ENCODE measurements around the gene ANGPTL4. TPM values are rescaled to one million over a fixed set of nuclear protein-coding genes. Genes with fewer than 3 reads are reported as not detected.

ANGPTL4 gene, protein sequence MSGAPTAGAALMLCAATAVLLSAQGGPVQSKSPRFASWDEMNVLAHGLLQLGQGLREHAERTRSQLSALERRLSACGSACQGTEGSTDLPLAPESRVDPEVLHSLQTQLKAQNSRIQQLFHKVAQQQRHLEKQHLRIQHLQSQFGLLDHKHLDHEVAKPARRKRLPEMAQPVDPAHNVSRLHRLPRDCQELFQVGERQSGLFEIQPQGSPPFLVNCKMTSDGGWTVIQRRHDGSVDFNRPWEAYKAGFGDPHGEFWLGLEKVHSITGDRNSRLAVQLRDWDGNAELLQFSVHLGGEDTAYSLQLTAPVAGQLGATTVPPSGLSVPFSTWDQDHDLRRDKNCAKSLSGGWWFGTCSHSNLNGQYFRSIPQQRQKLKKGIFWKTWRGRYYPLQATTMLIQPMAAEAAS
- 290 and 481 TPM in 2 replicates for total RNA-seq

DNA sequence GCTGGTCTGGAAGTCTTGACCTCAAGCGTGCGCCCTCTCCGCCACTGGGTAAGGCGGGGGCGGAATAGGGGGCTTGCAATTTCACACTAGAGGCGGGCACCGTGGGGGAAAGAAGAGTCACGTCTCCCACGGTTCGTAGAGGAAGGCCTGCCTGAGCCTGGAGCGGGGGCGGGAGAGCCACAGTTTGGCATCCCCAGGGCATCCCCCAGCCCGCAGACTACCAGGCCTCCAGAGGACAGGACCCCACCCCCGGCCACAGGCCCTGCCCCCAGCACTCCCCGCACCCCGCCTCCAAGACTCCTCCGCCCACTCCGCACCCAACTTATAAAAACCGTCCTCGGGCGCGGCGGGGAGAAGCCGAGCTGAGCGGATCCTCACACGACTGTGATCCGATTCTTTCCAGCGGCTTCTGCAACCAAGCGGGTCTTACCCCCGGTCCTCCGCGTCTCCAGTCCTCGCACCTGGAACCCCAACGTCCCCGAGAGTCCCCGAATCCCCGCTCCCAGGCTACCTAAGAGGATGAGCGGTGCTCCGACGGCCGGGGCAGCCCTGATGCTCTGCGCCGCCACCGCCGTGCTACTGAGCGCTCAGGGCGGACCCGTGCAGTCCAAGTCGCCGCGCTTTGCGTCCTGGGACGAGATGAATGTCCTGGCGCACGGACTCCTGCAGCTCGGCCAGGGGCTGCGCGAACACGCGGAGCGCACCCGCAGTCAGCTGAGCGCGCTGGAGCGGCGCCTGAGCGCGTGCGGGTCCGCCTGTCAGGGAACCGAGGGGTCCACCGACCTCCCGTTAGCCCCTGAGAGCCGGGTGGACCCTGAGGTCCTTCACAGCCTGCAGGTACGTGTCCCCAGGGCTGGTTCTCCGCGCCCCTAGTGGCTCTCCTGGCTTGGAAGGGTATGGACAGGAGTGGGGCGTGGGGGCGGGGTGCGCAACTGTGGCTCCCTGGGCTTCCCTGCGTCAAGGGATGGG is at the start of gene ANGPTL4:
Gene ANGPTL4, plus strand, starts transcription at position 353 of the 969 bp plus-strand sequence. Its CDS starts 167 bp downstream, at position 520.

DNA sequence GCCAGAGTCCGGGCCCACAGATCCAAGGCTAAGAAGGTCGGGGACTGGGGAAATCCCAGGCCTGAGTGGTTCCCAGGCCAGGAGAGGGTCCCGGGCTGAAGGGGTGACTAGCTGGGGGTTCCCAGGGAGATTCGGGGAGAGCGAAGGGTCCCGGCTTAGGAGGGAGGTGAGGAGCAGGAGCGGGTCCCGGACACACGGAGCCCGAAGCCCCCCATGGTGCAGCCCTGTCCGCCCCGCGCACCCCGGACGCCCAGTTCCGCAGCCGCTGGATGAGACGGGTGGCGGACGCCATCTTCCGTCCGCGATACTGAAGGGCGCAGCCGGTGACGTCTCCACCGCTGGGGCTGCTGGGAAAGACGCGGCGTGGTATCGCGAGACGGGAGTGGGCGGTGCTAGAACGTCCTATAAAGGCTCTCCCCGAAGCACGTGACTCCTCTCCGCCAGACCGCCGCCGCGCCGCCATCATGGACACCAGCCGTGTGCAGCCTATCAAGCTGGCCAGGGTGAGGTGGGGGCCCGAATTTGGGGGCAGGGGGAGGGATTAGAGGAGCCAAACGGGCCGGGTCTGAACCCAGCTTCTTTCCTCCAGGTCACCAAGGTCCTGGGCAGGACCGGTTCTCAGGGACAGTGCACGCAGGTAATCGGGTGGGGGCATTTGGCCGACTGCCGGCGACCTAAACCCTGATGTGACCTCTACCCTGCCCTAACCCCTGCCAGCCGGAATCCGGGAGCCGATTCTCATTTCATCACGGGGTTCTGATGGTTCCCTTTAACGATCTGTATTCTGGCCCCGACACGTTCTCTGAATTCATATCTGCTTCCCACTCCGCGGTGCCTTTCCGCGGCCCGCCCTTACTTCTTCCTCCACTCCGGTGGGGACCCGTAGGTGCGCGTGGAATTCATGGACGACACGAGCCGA is 42.6 kb upstream of the ANGPTL4 start, which contains the start of the genes NDUFA7 and RPS28:
Gene NDUFA7, minus strand, starts transcription at position 309 of the 919 bp plus-strand sequence. Its CDS starts 17 bp downstream, at position 292.
Gene RPS28, plus strand, starts transcription at position 430 of the 919 bp plus-strand sequence. Its CDS starts 35 bp downstream, at position 465.

DNA sequence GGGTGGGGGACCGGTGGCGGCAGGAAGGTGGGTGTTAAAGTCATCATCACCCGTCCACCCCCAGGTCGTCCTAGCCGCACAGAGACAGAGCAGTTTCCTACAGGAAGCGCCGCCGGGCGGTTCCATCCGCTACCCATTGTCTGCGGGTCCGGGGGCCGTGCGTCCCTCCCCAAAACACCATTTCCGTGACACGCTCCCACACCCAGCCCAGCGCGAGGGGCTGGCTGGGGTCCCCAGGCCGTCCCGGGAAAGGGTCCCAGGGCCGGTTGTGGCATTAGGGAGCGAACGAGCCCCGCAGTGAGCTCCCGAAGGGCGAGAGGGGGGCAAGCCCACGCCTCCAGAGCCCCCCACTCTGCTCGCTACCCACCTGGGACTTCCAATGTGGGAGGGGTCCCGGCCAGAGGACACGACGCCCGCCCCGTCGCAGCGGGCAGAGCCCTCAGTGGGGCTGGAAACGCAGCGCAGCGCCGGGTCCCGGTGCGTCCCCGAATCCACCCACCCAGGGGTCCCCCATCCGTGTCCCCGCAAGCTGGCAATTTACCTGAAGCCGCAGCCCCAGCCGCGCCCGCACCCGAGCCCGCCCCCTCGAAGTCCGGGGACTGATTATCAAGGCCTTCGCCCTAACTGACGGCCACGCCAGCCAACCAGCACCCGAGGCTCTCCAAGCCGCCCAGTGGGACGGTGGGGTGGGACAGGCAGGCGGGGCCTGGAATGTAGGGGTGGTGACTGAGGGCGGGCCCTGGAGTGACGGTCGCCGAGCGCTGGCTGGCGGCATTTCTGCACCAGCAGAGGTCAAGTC is 21.1 kb upstream of the ANGPTL4 start, which contains the start of gene KANK3:
Gene KANK3, minus strand, starts transcription at position 579 of the 799 bp plus-strand sequence. CDS start 5,434 bp downstream, outside the sequence.

DNA sequence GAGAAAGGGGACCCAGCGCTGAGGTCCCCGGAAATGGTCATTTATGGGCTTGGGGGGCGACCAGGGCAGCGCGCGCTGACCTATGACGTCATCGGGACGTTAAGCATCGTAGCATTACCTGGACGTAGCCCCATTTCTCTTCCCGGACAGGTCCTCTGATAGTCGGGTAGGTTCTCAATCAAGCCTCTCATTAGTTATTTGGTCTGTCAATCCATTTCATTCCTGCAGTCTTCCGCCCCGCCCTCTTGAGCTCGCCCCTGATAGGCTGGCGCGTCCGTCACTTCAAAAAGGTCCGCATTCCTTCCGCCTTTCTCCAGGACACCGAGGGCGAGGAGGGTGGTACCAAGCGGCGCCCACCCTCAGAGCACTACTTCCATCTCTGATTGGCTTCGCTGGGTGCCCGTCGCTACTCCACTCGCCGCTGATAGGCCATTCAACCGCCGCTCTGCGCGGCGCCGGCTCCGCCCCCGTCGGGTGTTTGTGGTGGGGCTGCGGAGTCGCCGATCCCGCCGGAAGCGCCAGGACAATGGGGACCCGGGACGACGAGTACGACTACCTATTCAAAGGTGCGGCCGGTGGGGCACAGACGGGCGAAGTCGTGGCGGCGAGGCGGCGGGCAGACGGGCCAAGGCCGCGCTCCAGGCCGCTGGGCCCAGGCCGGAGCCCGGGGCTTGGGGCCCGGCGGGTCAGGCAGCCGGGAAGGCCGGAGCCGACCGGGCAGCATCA is 26.1 kb downstream of the ANGPTL4 start, which contains the start of gene RAB11B:
Gene RAB11B, plus strand, starts transcription at position 470 of the 726 bp plus-strand sequence. Its CDS starts 57 bp downstream, at position 527.

DNA sequence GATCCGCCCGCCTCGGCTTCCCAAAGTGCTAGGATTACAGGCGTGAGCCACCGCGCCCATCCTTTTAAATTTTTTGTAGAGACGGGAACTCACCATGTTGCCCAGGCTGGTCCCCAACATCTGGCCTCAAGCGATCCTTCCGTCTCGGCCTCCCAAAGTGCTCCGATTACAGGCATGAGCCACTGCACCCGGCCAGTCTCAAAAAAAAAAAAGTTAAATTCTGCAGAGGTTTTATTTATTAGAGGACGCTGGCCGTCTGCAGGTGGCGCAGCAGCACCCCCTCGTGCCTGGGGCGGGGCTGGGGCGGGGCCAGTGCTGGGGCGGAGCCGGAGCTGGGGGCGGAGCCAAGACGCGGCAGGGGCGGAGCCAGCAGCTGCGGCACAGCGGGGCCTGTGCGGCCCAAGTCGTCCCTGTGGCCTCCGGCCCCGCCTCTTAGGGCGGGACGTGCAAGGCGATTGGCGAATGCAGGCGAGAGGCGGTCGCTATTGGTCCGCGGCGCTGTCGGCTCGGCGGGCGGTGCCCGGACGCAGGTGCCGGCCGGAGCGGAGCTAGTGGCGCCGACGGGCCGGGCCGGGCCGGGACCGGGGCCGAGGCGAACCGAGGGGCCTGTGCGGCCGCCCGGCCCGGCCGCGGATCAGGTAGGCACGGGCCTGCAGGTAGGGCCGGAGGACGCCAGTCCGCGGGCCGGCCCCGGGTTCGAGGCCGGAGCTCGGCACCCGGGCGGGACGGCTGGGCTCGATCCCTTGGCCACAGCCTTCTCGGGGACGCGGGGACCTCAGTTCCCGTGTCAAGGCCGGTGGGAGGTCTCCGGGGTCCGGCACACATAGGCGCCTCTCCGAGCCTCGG is 49.1 kb downstream of the ANGPTL4 start, which contains the start of gene MARCHF2:
Gene MARCHF2, plus strand, starts transcription at position 523 of the 846 bp plus-strand sequence. CDS start 8,536 bp downstream, outside the sequence.

Other genes starting within 250 kb of the ANGPTL4 start
- gene FBN3, start 214.6 kb upstream of the ANGPTL4 start, total RNA-seq, result not detected in 2 replicates
- gene CERS4, start 154.8 kb upstream of the ANGPTL4 start, total RNA-seq, result 10.3 and 14.3 TPM in 2 replicates
- gene CD320, start 55.8 kb upstream of the ANGPTL4 start, total RNA-seq, result 66.4 and 99.0 TPM in 2 replicates
- 47.5 and 63.2 TPM in 2 replicates for gene NDUFA7, start 42.8 kb upstream of the ANGPTL4 start, total RNA-seq
- 414 and 638 TPM in 2 replicates for gene RPS28, start 42.7 kb upstream of the ANGPTL4 start, total RNA-seq
- 0.81 and 1.1 TPM in 2 replicates for gene KANK3, start 20.9 kb upstream of the ANGPTL4 start, total RNA-seq
- gene RAB11B, start 26.2 kb downstream of the ANGPTL4 start, total RNA-seq, result 22.6 and 44.9 TPM in 2 replicates
- 84.1 and 101 TPM in 2 replicates for gene MARCHF2, start 49.1 kb downstream of the ANGPTL4 start, total RNA-seq
- gene HNRNPM, start 80.8 kb downstream of the ANGPTL4 start, total RNA-seq, result 52.5 and 65.5 TPM in 2 replicates
- not detected in 2 replicates for gene PRAM1, start 138.5 kb downstream of the ANGPTL4 start, total RNA-seq
- gene ZNF414, start 150.0 kb downstream of the ANGPTL4 start, total RNA-seq, result 2.9 and 12.6 TPM in 2 replicates
- 0.18 and 0.49 TPM in 2 replicates for gene MYO1F, start 213.3 kb downstream of the ANGPTL4 start, total RNA-seq
- gene ADAMTS10, start 246.6 kb downstream of the ANGPTL4 start, total RNA-seq, result 7.8 and 26.0 TPM in 2 replicates